Activated CD4-positive, alpha-beta T cell treated with anti-CD3 and anti-CD28 coated beads, Interleukin-2, Interleukin-4, amounts not matched to agents 100 ng/mL and 50 ng/mL, durations not matched to agents 16 hours and 8 hours (primary cell): ENCODE data around the gene SRSF7.

Experiments
- DNase-seq: peaks from one replicate; pipeline ENCODE4 v3.0.0-alpha.2; 2020; ENCODE audit warnings: low spot score

The SRSF7 gene

DNA sequence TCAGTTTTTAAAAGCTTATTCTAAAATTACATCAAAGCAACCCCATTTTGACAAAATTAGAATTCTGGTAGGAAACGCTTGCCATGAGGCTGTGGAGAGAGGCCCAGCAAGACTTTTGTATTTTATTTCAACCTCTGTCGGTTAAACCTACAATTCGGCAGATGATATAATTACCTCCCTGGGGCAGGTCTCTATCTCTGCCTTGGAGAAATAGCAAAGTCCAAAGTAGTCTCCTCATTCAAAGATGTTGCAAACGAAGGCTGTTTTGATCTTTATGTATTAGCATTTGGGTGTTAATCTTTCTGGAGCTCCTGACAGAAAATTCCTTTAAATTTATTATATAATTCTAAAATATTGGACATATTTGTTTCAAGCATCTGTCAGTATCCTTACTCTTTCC, 49.6 kb downstream of the SRSF7 start:
- DNase-seq: no peak

DNA sequence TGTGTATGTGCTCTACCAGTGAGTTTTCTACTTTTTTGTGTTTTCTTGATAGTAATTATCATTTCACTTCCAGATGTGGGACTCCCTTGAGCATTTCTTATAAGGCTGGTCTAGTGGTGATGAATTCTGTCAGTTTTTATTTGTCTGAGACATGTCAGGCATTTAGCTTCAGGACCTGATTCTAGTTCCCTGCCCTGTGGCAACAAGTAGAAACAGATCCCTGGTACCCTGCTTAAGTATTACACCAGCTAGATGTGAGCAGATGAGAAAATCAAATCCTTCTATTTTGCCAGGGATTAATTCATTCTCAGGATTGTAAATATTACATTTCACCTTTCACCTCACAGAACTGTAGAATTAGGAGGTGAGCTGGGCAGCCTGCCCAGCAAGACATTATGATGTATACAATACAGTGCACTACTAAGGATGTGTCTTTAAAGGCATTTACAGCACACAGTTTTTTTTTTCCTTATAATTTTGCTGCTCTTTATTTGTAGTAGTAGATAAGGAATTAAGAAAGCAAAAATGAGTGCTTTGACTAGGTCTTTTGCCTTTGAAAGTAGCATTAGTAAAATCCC, 50.2 kb downstream of the SRSF7 start:
- DNase-seq: no peak

- DNase-seq: no peak
Measured at GRCh38 chr2:38700113-38700785, 50.9 kb downstream of the SRSF7 start.

DNA sequence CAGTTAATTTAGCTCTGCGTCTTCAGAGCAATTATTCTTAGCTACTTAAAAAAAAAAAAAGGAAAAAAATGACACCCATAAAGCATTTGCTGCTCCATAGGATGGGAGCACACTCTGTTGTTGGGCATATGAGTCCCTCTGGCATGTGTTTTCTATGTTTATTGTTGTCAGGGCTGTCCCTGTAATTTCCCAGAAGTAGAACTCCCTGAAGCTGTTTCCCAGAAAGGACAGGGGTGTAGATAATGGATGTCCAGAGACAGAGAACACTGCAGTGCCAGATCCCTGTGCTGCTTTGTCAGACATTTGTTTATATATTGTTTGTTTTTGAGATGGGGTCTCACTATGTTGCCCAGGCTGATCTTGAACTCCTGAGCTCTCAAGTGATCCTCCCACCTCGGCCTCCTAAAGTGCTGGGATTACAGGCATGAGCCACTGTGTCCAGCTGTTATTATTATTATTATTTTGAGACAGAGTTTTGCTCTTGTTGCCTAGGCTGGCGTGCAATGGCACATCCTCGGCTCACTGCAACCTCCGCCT, 52.6 kb downstream of the SRSF7 start:
- DNase-seq: no peak

DNA sequence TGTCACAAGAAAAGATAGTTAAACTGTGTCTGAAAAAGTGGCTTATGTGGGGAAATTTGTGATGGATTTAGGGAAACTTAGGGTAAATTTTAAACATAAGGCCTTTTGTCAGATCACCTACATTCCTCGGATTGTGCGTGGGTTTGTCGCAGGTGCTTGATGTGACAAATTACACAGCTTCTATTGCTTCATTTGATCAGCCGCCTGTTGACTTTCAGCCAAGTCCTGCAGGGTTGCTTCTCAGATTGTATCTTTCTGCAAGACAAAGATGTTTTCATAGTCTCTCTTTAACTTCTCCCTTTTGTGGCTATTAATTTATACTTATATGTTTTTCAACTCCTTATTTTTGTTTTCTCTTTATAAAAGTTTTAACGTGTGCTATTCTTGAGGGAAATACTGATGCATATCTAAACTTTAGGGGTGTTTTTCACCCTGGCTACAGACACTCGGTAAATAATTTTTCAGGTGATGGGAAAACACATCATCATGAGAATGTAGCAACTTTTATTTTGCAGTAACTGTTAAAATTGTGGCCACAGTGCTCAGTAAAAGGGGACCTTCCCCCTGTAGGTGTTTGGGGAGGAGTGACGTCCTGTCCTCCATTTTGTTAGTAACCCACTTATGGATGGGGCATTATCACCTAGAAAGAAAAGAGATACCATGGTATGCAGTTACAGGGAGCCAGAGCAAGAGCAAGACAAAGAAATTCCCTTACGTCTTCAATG, 53.9 kb downstream of the SRSF7 start:
- peak; percentile 55 for DNase-seq
